Keratinocyte (primary cell): ENCODE measurements around the gene SFMBT2.

Source experiments
- CTCF ChIP-seq, 3 experiments: IDR thresholded peaks in 1 of 3; conservative IDR thresholded peaks in 1 of 3; optimal IDR thresholded peaks in 1 of 3; 2 replicates in 2 of 3; 3 replicates in 1 of 3; pipeline versions ENCODE3 to v1.5.1; 2011; ENCODE audit warnings: low read length in 3 of 3, mild to moderate bottlenecking in 3 of 3, moderate library complexity in 2 of 3, control low read depth in 1 of 3, inconsistent platforms in 1 of 3; ENCODE audit not compliant: insufficient read depth in 2 of 3; ENCODE audit errors: extremely low read depth in 1 of 3
- EZH2 ChIP-seq: IDR thresholded peaks from one replicate; pipeline ENCODE4 v1.6.1; 2012; ENCODE audit warnings: inconsistent platforms, mild to moderate bottlenecking, low read length, moderate library complexity

GRCh38 chr10:7202793-7203355 is 208.0 kb downstream of the SFMBT2 start:
- TF ChIP-seq CTCF (optimal IDR thresholded peaks at IDR 0.05 in 1 of 3, IDR thresholded peaks at IDR 0.05 in 1 of 3, conservative IDR thresholded peaks at IDR 0.05 in 1 of 3; ENCODE audit: extremely low read depth in 1 of 3, insufficient read depth in 2 of 3, low read length in 3 of 3) (no peak), EZH2 (no peak)
